ENCODE measurements around the gene GALK1. TPM values are rescaled to one million over a fixed set of nuclear protein-coding genes. Genes with fewer than 3 reads are reported as not detected.

Gene GALK1
- total and polyA plus RNA-seq, 9 of the 15 experiments (the other 6 are each of a cell fraction or from before 2014, with no cell fraction given): 0.45 to 51.6 (median 17.4) TPM

DNA sequence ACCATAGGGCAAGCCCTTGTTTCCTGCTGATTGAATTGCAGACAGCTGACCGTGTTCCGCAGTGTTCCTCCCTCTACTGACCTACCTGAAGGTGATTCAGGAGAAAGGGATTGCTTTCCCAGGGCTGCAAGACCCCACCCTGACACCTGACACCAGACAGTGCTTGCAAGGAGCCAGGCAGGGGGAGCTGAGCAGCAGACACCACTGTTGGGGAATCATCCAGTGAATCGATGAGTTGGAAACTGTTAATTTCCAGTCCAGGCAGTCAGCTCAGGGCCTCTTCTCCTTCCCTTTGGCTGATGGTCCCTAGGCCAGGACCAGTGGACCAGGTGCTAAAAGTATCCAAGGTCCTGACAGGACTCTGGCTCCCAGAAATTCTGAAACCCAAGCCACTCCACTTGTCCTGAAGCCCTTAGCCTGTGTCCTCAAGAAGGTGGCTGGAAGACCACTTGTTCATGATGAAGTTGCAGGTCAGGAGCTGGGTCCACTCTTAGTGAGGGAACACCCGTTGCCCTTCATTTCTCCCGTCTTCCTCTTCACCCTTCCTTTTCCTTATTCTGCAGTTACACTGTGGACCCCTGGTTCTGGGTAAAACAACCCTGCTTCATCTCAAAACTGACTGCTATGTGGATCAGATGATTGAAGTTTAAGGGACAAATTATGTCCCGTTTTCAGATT is 10.1 kb upstream of the GALK1 start (continued):
- TF ChIP-seq, protein P1, sequence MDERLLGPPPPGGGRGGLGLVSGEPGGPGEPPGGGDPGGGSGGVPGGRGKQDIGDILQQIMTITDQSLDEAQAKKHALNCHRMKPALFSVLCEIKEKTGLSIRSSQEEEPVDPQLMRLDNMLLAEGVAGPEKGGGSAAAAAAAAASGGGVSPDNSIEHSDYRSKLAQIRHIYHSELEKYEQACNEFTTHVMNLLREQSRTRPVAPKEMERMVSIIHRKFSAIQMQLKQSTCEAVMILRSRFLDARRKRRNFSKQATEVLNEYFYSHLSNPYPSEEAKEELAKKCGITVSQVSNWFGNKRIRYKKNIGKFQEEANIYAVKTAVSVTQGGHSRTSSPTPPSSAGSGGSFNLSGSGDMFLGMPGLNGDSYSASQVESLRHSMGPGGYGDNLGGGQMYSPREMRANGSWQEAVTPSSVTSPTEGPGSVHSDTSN (CRISPR knock-in tag; IDR thresholded peaks at IDR 0.05; ENCODE audit: low read depth): no peak
- TF ChIP-seq, protein P1 (tag; conservative IDR thresholded peaks at IDR 0.05; ENCODE audit: low read depth): no peak
- TF ChIP-seq ZNF551 (CRISPR knock-in tag; IDR thresholded peaks at IDR 0.05): no peak; the same call in 1 of the 2 replicates
- TF ChIP-seq IRF2 (CRISPR knock-in tag; IDR thresholded peaks at IDR 0.05): 0 out of 2 replicates have a peak, but pooled peaks have one; percentile 44
- TF ChIP-seq CEBPG (CRISPR knock-in tag; IDR thresholded peaks at IDR 0.05): 0 out of 2 replicates have a peak, but pooled peaks have one; percentile 31
- TF ChIP-seq CEBPG (tag; conservative IDR thresholded peaks at IDR 0.05 in 1 of 2, IDR thresholded peaks at IDR 0.05 in 1 of 2): no peak
- no peak for TF ChIP-seq PRPF4 (IDR thresholded peaks at IDR 0.05; ENCODE audit: insufficient read depth, low read depth, low read length, poor library complexity, severe bottlenecking)
- TF ChIP-seq, protein P2, sequence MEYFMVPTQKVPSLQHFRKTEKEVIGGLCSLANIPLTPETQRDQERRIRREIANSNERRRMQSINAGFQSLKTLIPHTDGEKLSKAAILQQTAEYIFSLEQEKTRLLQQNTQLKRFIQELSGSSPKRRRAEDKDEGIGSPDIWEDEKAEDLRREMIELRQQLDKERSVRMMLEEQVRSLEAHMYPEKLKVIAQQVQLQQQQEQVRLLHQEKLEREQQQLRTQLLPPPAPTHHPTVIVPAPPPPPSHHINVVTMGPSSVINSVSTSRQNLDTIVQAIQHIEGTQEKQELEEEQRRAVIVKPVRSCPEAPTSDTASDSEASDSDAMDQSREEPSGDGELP (CRISPR knock-in tag; IDR thresholded peaks at IDR 0.05; ENCODE audit: borderline replicate concordance): peak; percentile 70
- no peak for TF ChIP-seq MCM7 (IDR thresholded peaks at IDR 0.05)
- no peak for TF ChIP-seq NCOA4 (IDR thresholded peaks at IDR 0.05; ENCODE audit: partially characterized antibody)
- peak in 1 of 2 experiments; percentile 4; a peak in 1 of 4 replicates for TF ChIP-seq SRF (CRISPR knock-in tag; IDR thresholded peaks at IDR 0.05)
- TF ChIP-seq TEAD4 (IDR thresholded peaks at IDR 0.05; ENCODE audit: low read length): no peak
- TF ChIP-seq TEAD4 (CRISPR knock-in tag; IDR thresholded peaks at IDR 0.05; ENCODE audit: borderline replicate concordance): 0 out of 2 replicates have a peak, but pooled peaks have one; percentile 77
- TF ChIP-seq IFI16 (CRISPR knock-in tag; IDR thresholded peaks at IDR 0.05): no peak
- 0 out of 2 replicates have a peak, but pooled peaks have one; percentile 7 for TF ChIP-seq TCF3 (CRISPR knock-in tag; IDR thresholded peaks at IDR 0.05)
- TF ChIP-seq RFX7 (CRISPR knock-in tag; IDR thresholded peaks at IDR 0.05): peak; percentile 84
- no peak for TF ChIP-seq MYBL2 (IDR thresholded peaks at IDR 0.05; ENCODE audit: low read depth)
- 0 out of 2 replicates have a peak, but pooled peaks have one; percentile 5 for TF ChIP-seq MYBL2 (CRISPR knock-in tag; IDR thresholded peaks at IDR 0.05; ENCODE audit: borderline replicate concordance)
- no peak for TF ChIP-seq BRCA1 (IDR thresholded peaks at IDR 0.05)
- TF ChIP-seq BRCA1 (CRISPR knock-in tag; IDR thresholded peaks at IDR 0.05): peak; percentile 80
- peak; percentile 65 for TF ChIP-seq KHSRP (IDR thresholded peaks at IDR 0.05)
- TF ChIP-seq, protein P3, sequence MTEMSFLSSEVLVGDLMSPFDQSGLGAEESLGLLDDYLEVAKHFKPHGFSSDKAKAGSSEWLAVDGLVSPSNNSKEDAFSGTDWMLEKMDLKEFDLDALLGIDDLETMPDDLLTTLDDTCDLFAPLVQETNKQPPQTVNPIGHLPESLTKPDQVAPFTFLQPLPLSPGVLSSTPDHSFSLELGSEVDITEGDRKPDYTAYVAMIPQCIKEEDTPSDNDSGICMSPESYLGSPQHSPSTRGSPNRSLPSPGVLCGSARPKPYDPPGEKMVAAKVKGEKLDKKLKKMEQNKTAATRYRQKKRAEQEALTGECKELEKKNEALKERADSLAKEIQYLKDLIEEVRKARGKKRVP (CRISPR knock-in tag; IDR thresholded peaks at IDR 0.05): 0 out of 2 replicates have a peak, but pooled peaks have one; percentile 12
- peak; percentile 76 for TF ChIP-seq OTX1 (CRISPR knock-in tag; IDR thresholded peaks at IDR 0.05)
- no peak for TF ChIP-seq HCFC1 (IDR thresholded peaks at IDR 0.05; ENCODE audit: low read depth, low read length)
- 0 out of 2 replicates have a peak, but pooled peaks have one; percentile 15 for TF ChIP-seq MED1 (CRISPR knock-in tag; IDR thresholded peaks at IDR 0.05; ENCODE audit: borderline replicate concordance)
- TF ChIP-seq HEY1 (CRISPR knock-in tag; IDR thresholded peaks at IDR 0.05; ENCODE audit: borderline replicate concordance): no peak

Data from K562 (cell line).